ENCODE measurements around the gene HEATR5A. TPM values are rescaled to one million over a fixed set of nuclear protein-coding genes. Genes with fewer than 3 reads are reported as not detected.
A peak's percentile ranks its signal among the peaks of the same experiment; 100 is the strongest.

The HEATR5A gene
- total and polyA plus RNA-seq, 2 of the 13 experiments (the other 11 are each of a cell fraction or from before 2014, with no cell fraction given) = 36.4 to 105 TPM

GRCh38 chr14:31420319-31421111 is at the start of gene HEATR5A (continued):
- TF ChIP-seq ZBTB14 (CRISPR knock-in tag; IDR thresholded peaks at IDR 0.05) = peak; percentile 95
- TF ChIP-seq ZNF790 (CRISPR knock-in tag; IDR thresholded peaks at IDR 0.05; ENCODE audit: borderline replicate concordance) = peak; percentile 99; the same call in 1 of the 2 replicates
- TF ChIP-seq SMAD9 (CRISPR knock-in tag; IDR thresholded peaks at IDR 0.05) = peak; percentile 96
- peak; percentile 98 for TF ChIP-seq CBX1 (IDR thresholded peaks at IDR 0.05; ENCODE audit: low read depth)
- TF ChIP-seq MLX (CRISPR knock-in tag; IDR thresholded peaks at IDR 0.05) = peak; percentile 88; the same call in 1 of the 2 replicates
- TF ChIP-seq, protein P1, sequence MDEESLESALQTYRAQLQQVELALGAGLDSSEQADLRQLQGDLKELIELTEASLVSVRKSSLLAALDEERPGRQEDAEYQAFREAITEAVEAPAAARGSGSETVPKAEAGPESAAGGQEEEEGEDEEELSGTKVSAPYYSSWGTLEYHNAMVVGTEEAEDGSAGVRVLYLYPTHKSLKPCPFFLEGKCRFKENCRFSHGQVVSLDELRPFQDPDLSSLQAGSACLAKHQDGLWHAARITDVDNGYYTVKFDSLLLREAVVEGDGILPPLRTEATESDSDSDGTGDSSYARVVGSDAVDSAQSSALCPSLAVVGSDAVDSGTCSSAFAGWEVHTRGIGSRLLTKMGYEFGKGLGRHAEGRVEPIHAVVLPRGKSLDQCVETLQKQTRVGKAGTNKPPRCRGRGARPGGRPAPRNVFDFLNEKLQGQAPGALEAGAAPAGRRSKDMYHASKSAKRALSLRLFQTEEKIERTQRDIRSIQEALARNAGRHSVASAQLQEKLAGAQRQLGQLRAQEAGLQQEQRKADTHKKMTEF (CRISPR knock-in tag; IDR thresholded peaks at IDR 0.05) = peak; percentile 100
- TF ChIP-seq WIZ (CRISPR knock-in tag; IDR thresholded peaks at IDR 0.05) = no peak; the same call in 1 of the 2 replicates
- TF ChIP-seq THAP9 (CRISPR knock-in tag; IDR thresholded peaks at IDR 0.05; ENCODE audit: borderline replicate concordance) = peak; percentile 98
- peak; percentile 92 for TF ChIP-seq ETV5 (CRISPR knock-in tag; IDR thresholded peaks at IDR 0.05; ENCODE audit: borderline replicate concordance)
- peak; percentile 99 for TF ChIP-seq TBX2 (CRISPR knock-in tag; IDR thresholded peaks at IDR 0.05; ENCODE audit: borderline replicate concordance)
- peak; percentile 99 for TF ChIP-seq AHR (CRISPR knock-in tag; IDR thresholded peaks at IDR 0.05)
- TF ChIP-seq, protein P2, sequence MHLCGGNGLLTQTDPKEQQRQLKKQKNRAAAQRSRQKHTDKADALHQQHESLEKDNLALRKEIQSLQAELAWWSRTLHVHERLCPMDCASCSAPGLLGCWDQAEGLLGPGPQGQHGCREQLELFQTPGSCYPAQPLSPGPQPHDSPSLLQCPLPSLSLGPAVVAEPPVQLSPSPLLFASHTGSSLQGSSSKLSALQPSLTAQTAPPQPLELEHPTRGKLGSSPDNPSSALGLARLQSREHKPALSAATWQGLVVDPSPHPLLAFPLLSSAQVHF (CRISPR knock-in tag; IDR thresholded peaks at IDR 0.05) = peak; percentile 98
- peak; percentile 100 for TF ChIP-seq ZNF501 (CRISPR knock-in tag; IDR thresholded peaks at IDR 0.05)
- TF ChIP-seq HOXD1 (CRISPR knock-in tag; IDR thresholded peaks at IDR 0.05) = peak; percentile 97
- peak; percentile 95 for TF ChIP-seq MXI1 (IDR thresholded peaks at IDR 0.05; ENCODE audit: borderline replicate concordance, low read depth, low read length)
- peak; percentile 97 for TF ChIP-seq ZNF777 (CRISPR knock-in tag; IDR thresholded peaks at IDR 0.05)
